GM12892 (cell line): ENCODE measurements around the gene KIAA0040.
"Not testable (repeated sequence)": the region's sequence is repeated elsewhere in the genome, so short reads cannot be mapped to it uniquely, and the experiment has no call there.

Source experiments
- DNase-seq: peaks from one replicate; pipeline ENCODE4 v3.0.0; 2011; ENCODE audit not compliant: insufficient read length
- FAIRE-seq: peaks from 2 replicates; lab custom pipeline; 2011; peaks lifted over from hg19 to GRCh38; lab: Jason Lieb, UNC
- POLR2A ChIP-seq: IDR thresholded peaks from 2 replicates; pipeline ENCODE4 v1.6.1; 2011; ENCODE audit warnings: low read depth, low read length, control low read depth
- POLR2AphosphoS5 ChIP-seq: IDR thresholded peaks from 2 replicates; pipeline ENCODE4 v1.6.1; 2011; ENCODE audit warnings: low read depth, low read length, control low read depth
- TAF1 ChIP-seq: IDR thresholded peaks from 2 replicates; pipeline ENCODE4 v1.6.1; 2011; ENCODE audit warnings: low read depth, mild to moderate bottlenecking, control low read depth, low read length, borderline replicate concordance

KIAA0040 gene

DNA sequence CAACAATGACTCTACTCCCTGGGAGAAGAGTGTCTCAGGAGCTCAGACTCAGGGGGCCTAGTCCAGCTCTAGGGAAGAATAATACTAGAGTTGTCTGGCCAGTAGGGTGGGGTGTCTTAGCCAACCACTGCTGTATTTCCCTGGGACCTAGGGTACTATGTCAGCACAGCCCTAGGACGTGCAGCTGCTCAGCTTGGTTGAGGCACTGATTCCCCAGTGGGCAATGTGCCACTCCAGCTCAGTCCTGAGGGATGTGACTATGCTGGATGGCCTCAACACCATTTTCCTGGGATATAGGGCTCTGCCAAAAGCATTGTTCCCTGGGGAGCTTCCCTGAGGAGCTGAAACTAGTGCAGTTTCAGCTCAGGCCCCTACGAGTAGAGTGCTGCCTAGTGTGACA is 77.6 kb downstream of the KIAA0040 start:
- no peak for TF ChIP-seq POLR2A
- TF ChIP-seq POLR2AphosphoS5: no peak
- no peak for TF ChIP-seq TAF1
- DNase-seq (no peak), FAIRE-seq (no peak)

DNA sequence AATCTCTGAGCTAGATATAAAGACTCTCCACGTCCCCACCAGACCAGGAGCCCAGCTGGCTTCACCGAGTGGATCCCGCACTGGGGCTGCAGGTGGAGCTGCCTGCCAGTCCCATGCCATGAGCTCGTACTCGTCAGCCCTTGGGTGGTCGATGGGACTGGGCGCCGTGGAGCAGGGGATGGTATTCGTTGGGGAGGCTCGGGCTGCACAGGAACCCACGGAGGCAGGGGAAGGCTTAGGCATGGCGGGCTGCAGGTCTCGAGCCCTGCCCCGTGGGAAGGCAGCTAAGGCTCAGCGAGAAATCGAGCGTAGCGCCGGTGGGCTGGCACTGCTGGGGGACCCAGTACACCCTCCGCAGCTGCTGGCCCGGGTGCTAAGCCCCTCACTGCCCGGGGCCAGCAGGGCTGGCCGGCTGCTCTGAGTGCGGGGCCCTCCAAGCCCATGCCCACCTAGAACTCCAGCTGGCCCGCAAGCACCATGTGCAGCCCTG is 84.2 kb downstream of the KIAA0040 start:
- DNase-seq, FAIRE-seq: not testable (repeated sequence)
